Pons (tissue), 1 donor: Measurements from ENCODE around the gene IGSF9B.
A peak's percentile ranks its signal among the peaks of the same experiment; 100 is the strongest.
"Not testable (repeated sequence)": the region's sequence is repeated elsewhere in the genome, so short reads cannot be mapped to it uniquely, and the experiment has no call there.

Source experiments
- DNase-seq: peaks from one replicate; pipeline ENCODE4 v3.0.0-alpha.2; 2016; ENCODE audit warnings: low spot score

The IGSF9B gene

GRCh38 chr11:133956650-133957633 lies at the start of gene IGSF9B:
TSS of gene IGSF9B (minus strand) at chr11:133956968. CDS start at chr11:133956754, 214 bp downstream.
- peak; percentile 74 for DNase-seq

GRCh38 chr11:134004496-134005172 lies 47.9 kb upstream of the IGSF9B start:
- peak; percentile 44 for DNase-seq

GRCh38 chr11:134003792-134004495 lies 47.2 kb upstream of the IGSF9B start:
- DNase-seq, result no peak

GRCh38 chr11:134002819-134003218 lies 46.1 kb upstream of the IGSF9B start:
- DNase-seq, result not testable (repeated sequence)

GRCh38 chr11:134002338-134002737 lies 45.6 kb upstream of the IGSF9B start:
- not testable (repeated sequence) for DNase-seq

- DNase-seq, result no peak
Observed at GRCh38 chr11:134001596-134001995, 44.8 kb upstream of the IGSF9B start.

- DNase-seq, result no peak
Observed at GRCh38 chr11:134001088-134001487, 44.3 kb upstream of the IGSF9B start.

- no peak for DNase-seq
Observed at GRCh38 chr11:133999355-133999754, 42.6 kb upstream of the IGSF9B start.

- DNase-seq, result no peak
Observed at GRCh38 chr11:133997554-133997953, 40.8 kb upstream of the IGSF9B start.

- DNase-seq, result no peak
Observed at GRCh38 chr11:133996671-133997070, 39.9 kb upstream of the IGSF9B start.

GRCh38 chr11:133995066-133995465 lies 38.3 kb upstream of the IGSF9B start:
- no peak for DNase-seq

- no peak for DNase-seq
Observed at GRCh38 chr11:133993921-133994320, 37.2 kb upstream of the IGSF9B start.

- no peak for DNase-seq
Observed at GRCh38 chr11:133993107-133993506, 36.3 kb upstream of the IGSF9B start.

GRCh38 chr11:133992121-133992520 lies 35.4 kb upstream of the IGSF9B start:
- DNase-seq, result no peak

- DNase-seq, result no peak
Observed at GRCh38 chr11:133991101-133991500, 34.3 kb upstream of the IGSF9B start.

- DNase-seq, result no peak
Observed at GRCh38 chr11:133990501-133990900, 33.7 kb upstream of the IGSF9B start.

- no peak for DNase-seq
Observed at GRCh38 chr11:133988686-133989410, 32.1 kb upstream of the IGSF9B start.

- no peak for DNase-seq
Observed at GRCh38 chr11:133987171-133987570, 30.4 kb upstream of the IGSF9B start.

- DNase-seq, result no peak
Observed at GRCh38 chr11:133985981-133986944, 29.5 kb upstream of the IGSF9B start.

GRCh38 chr11:133984828-133985227 lies 28.1 kb upstream of the IGSF9B start:
- no peak for DNase-seq
